Measurements from ENCODE around the gene LY6G5C. TPM values are rescaled to one million over a fixed set of nuclear protein-coding genes. Genes with fewer than 3 reads are reported as not detected.

LY6G5C gene
- total RNA-seq, 2 experiments from 2014 or later, result 3.5 to 4.6 TPM

GRCh38 chr6:31722173-31722572, 41.3 kb upstream of the LY6G5C start:
- peak overlapping the region; percentile 42 for H3K27ac Mint-ChIP-seq
- no peak overlapping the region for H3K4me3 Mint-ChIP-seq
- H3K9me3 Mint-ChIP-seq, result no peaks in the 10 kb centered on the region
- peaks cover 27% of the 10 kb centered on the region for H3K4me1 Mint-ChIP-seq
- no peak for ATAC-seq (ENCODE audit: low read depth)
- DNase-seq, result no peak
- peaks cover 16% of the 10 kb centered on the region for H3K36me3 Mint-ChIP-seq
- POLR2A ChIA-PET, result interaction anchor here (0.7 to 2.6 kb wide), 5 partner anchors 8 to 498 kb away, joined by 3 to 8 read pairs (median 7); partner anchors contain the start of gene MSH5
- H3K27me3 Mint-ChIP-seq, result peaks cover 6% of the 10 kb centered on the region

GRCh38 chr6:31721351-31722020, 40.6 kb upstream of the LY6G5C start, which contains the start of gene LY6G6C:
TSS of gene LY6G6C (minus strand) at chr6:31721746. CDS start at chr6:31721679, 67 bp downstream.
- no peaks in the 10 kb centered on the region for H3K9me3 Mint-ChIP-seq
- DNase-seq, result no peak
- H3K4me3 Mint-ChIP-seq, result no peak within 1 kb of the TSS
- H3K27ac Mint-ChIP-seq, result peak within 1 kb of the TSS; percentile 42
- H3K36me3 Mint-ChIP-seq, result peaks cover 10% of the 10 kb centered on the region
- peaks cover 20% of the 10 kb centered on the region for H3K4me1 Mint-ChIP-seq
- H3K27me3 Mint-ChIP-seq, result peaks cover 6% of the 10 kb centered on the region
- POLR2A ChIA-PET, result interaction anchor here (0.8 to 1.6 kb wide), 2 partner anchors 18 to 19 kb away, joined by 3 read pairs; partner anchors contain the start of genes ABHD16A and MSH5
- no peak for ATAC-seq (ENCODE audit: low read depth)

- ATAC-seq (ENCODE audit: low read depth), result no peak
- peaks cover 10% of the 10 kb centered on the region for H3K4me1 Mint-ChIP-seq
- no peak overlapping the region for H3K4me3 Mint-ChIP-seq
- DNase-seq, result no peak
- H3K36me3 Mint-ChIP-seq, result no peaks in the 10 kb centered on the region
- H3K9me3 Mint-ChIP-seq, result no peaks in the 10 kb centered on the region
- H3K27ac Mint-ChIP-seq, result no peak overlapping the region
- H3K27me3 Mint-ChIP-seq, result peaks cover 6% of the 10 kb centered on the region
- POLR2A ChIA-PET, result interaction anchor here (1.6 kb wide), 1 partner anchor 17 kb away, joined by 3 read pairs; the partner anchor contains the start of gene ABHD16A
Measured at GRCh38 chr6:31720196-31720770, 39.4 kb upstream of the LY6G5C start.

GRCh38 chr6:31719001-31719400, 38.1 kb upstream of the LY6G5C start:
- peaks cover 9% of the 10 kb centered on the region for H3K27me3 Mint-ChIP-seq
- no peaks in the 10 kb centered on the region for H3K9me3 Mint-ChIP-seq
- POLR2A ChIA-PET, result no interaction called here
- DNase-seq, result no peak
- no peaks in the 10 kb centered on the region for H3K36me3 Mint-ChIP-seq
- ATAC-seq (ENCODE audit: low read depth), result no peak
- H3K4me3 Mint-ChIP-seq, result no peak overlapping the region
- no peak overlapping the region for H3K27ac Mint-ChIP-seq
- H3K4me1 Mint-ChIP-seq, result peaks cover 5% of the 10 kb centered on the region

- Mint-ChIP-seq H3K27ac (no peak overlapping the region), H3K9me3 (no peaks in the 10 kb centered on the region), H3K4me3 (no peak overlapping the region), H3K27me3 (peaks cover 11% of the 10 kb centered on the region), H3K36me3 (no peaks in the 10 kb centered on the region), H3K4me1 (peaks cover 4% of the 10 kb centered on the region)
- DNase-seq (no peak), ATAC-seq (ENCODE audit: low read depth) (no peak)
- POLR2A ChIA-PET, result interaction anchor here (0.6 kb wide), 1 partner anchor 14 kb away, joined by 3 read pairs; no protein-coding TSS in a partner anchor
Measured at GRCh38 chr6:31718265-31718664, 37.4 kb upstream of the LY6G5C start.

GRCh38 chr6:31717499-31718222, 36.8 kb upstream of the LY6G5C start:
- no peaks in the 10 kb centered on the region for H3K36me3 Mint-ChIP-seq
- no peak overlapping the region for H3K4me3 Mint-ChIP-seq
- ATAC-seq (ENCODE audit: low read depth), result no peak
- H3K27me3 Mint-ChIP-seq, result peaks cover 14% of the 10 kb centered on the region
- no peak for DNase-seq
- peaks cover 2% of the 10 kb centered on the region for H3K4me1 Mint-ChIP-seq
- H3K9me3 Mint-ChIP-seq, result no peaks in the 10 kb centered on the region
- POLR2A ChIA-PET, result interaction anchor here (0.5 to 0.6 kb wide), 2 partner anchors 13 to 64 kb away, joined by 3 to 4 read pairs; no protein-coding TSS in a partner anchor
- H3K27ac Mint-ChIP-seq, result no peak overlapping the region

GRCh38 chr6:31715022-31715958, 34.4 kb upstream of the LY6G5C start, which contains the start of gene LY6G6D:
TSS of gene LY6G6D (plus strand) at chr6:31715348. CDS start at chr6:31715356, 8 bp downstream.
- Mint-ChIP-seq H3K4me1 (peaks cover 15% of the 10 kb centered on the region), H3K4me3 (no peak within 1 kb of the TSS), H3K27ac (no peak within 1 kb of the TSS), H3K9me3 (no peaks in the 10 kb centered on the region), H3K27me3 (peaks cover 20% of the 10 kb centered on the region), H3K36me3 (no peaks in the 10 kb centered on the region)
- DNase-seq, result no peak
- no peak for ATAC-seq (ENCODE audit: low read depth)
- POLR2A ChIA-PET, result interaction anchor here (0.6 to 1.4 kb wide), 2 partner anchors 9 to 257 kb away, joined by 3 to 4 read pairs; partner anchors contain the start of genes DXO and LY6G6F

DNA sequence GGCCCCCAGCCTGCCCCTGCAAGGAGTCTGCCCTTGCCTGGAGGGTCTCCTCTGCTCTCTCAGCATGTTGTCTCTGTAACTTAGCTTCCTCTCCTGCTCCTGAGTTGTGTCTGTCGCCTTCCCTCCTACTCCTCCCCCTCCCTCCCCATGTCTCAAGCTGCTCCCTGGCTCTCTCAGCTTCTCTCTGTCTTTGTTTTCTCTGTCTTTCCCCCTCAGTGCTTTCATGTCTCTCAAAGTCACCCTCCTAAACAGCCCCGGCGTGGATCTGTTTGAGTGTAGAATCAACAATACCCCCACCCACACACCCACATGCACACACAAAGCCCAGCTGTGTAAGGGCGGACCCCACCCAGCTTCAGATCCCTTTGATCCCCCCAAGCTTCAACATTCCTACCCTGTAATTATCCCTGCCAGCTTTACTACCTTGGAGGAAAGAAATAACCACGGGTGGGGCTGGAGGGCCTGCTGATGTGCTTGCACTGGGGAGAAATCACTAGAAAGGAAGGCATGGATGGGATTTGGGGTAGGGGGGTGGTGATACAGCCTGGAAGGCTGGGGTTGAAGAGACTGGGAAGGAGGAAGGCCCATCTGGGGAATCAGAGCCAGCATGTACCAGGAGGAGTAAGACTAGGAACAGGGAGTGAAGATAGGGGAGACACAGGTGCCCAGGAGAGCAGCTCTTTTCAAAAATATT, 33.3 kb upstream of the LY6G5C start:
- peaks cover 17% of the 10 kb centered on the region for H3K27me3 Mint-ChIP-seq
- H3K36me3 Mint-ChIP-seq, result no peaks in the 10 kb centered on the region
- ATAC-seq (ENCODE audit: low read depth), result no peak
- H3K9me3 Mint-ChIP-seq, result no peaks in the 10 kb centered on the region
- H3K27ac Mint-ChIP-seq, result peak overlapping the region; percentile 25
- peaks cover 15% of the 10 kb centered on the region for H3K4me1 Mint-ChIP-seq
- no peak for DNase-seq
- POLR2A ChIA-PET, result interaction anchor here (0.8 to 1.0 kb wide), 3 partner anchors 9 to 26 kb away, joined by 3 to 7 read pairs (median 3); partner anchors contain the start of genes ABHD16A, MPIG6B and MSH5
- H3K4me3 Mint-ChIP-seq, result no peak overlapping the region

GRCh38 chr6:31713465-31713864, 32.6 kb upstream of the LY6G5C start:
- no peaks in the 10 kb centered on the region for H3K36me3 Mint-ChIP-seq
- no peak overlapping the region for H3K27ac Mint-ChIP-seq
- H3K4me1 Mint-ChIP-seq, result peaks cover 13% of the 10 kb centered on the region
- no peak for ATAC-seq (ENCODE audit: low read depth)
- no peaks in the 10 kb centered on the region for H3K9me3 Mint-ChIP-seq
- H3K27me3 Mint-ChIP-seq, result peaks cover 17% of the 10 kb centered on the region
- POLR2A ChIA-PET, result interaction anchor here (0.8 to 0.9 kb wide), 2 partner anchors 10 to 27 kb away, joined by 3 to 7 read pairs; partner anchors contain the start of genes MPIG6B and MSH5
- no peak overlapping the region for H3K4me3 Mint-ChIP-seq
- DNase-seq, result no peak

- DNase-seq, result no peak
- no peak overlapping the region for H3K27ac Mint-ChIP-seq
Measured at GRCh38 chr6:31712296-31712695, 31.4 kb upstream of the LY6G5C start.

GRCh38 chr6:31711233-31711632, 30.4 kb upstream of the LY6G5C start:
- DNase-seq (no peak), ATAC-seq (ENCODE audit: low read depth) (peak; percentile 53)
- Mint-ChIP-seq H3K9me3 (no peaks in the 10 kb centered on the region), H3K27ac (no peak overlapping the region), H3K4me1 (peaks cover 13% of the 10 kb centered on the region), H3K4me3 (peak overlapping the region; percentile 35), H3K36me3 (no peaks in the 10 kb centered on the region), H3K27me3 (peaks cover 14% of the 10 kb centered on the region)
- POLR2A ChIA-PET, result interaction anchor here (0.6 to 1.0 kb wide), 4 partner anchors 8 to 27 kb away, joined by 3 read pairs; partner anchors contain the start of genes ABHD16A and MPIG6B

More at GRCh38 chr6:31712296-31712695, 31.4 kb upstream of the LY6G5C start:
- no peaks in the 10 kb centered on the region for H3K9me3 Mint-ChIP-seq
- no peak overlapping the region for H3K4me3 Mint-ChIP-seq
- H3K27me3 Mint-ChIP-seq, result peaks cover 15% of the 10 kb centered on the region
- H3K36me3 Mint-ChIP-seq, result no peaks in the 10 kb centered on the region
- POLR2A ChIA-PET, result interaction anchor here (0.6 kb wide), 1 partner anchor 186 kb away, joined by 3 read pairs; no protein-coding TSS in a partner anchor
- peak; percentile 49 for ATAC-seq (ENCODE audit: low read depth)
- peaks cover 13% of the 10 kb centered on the region for H3K4me1 Mint-ChIP-seq

Data from activated naive CD8-positive, alpha-beta T cell treated with anti-CD3 and anti-CD28 coated beads, Interleukin-2, amount 10 ng/mL, durations not matched to agents 7 days and 5 days (primary cell).